IPS-18a (cell line): ENCODE data around the gene SEPTIN7.

Source experiments
- H3K27ac ChIP-seq: one replicate; pipeline ENCODE4 v1.5.1; 2013; ENCODE audit warnings: low read length
- H3K27me3 ChIP-seq: one replicate; pipeline ENCODE4 v1.6.1; 2013; ENCODE audit warnings: mild to moderate bottlenecking, low read length; ENCODE audit not compliant: control insufficient read depth, insufficient read depth
- H3K36me3 ChIP-seq: one replicate; pipeline ENCODE4 v1.6.1; 2013; ENCODE audit warnings: low read depth, low read length; ENCODE audit not compliant: control insufficient read depth
- H3K4me1 ChIP-seq: one replicate; pipeline ENCODE4 v1.6.1; 2013; ENCODE audit warnings: low read depth, low read length; ENCODE audit not compliant: control insufficient read depth
- H3K4me3 ChIP-seq: one replicate; pipeline ENCODE4 v1.5.1; 2013; ENCODE audit warnings: low read length
- H3K9ac ChIP-seq: one replicate; pipeline ENCODE4 v1.6.1; 2013; ENCODE audit warnings: mild to moderate bottlenecking, low read length, moderate library complexity
- H3K9me3 ChIP-seq: one replicate; pipeline ENCODE4 v1.6.1; 2013; ENCODE audit warnings: low read depth, low read length; ENCODE audit not compliant: control insufficient read depth

SEPTIN7 gene

GRCh38 chr7:35768346-35768745, 32.5 kb upstream of the SEPTIN7 start:
- no peak overlapping the region for H3K4me3 ChIP-seq
- no peaks in the 10 kb centered on the region for H3K36me3 ChIP-seq
- no peaks in the 10 kb centered on the region for H3K9me3 ChIP-seq
- H3K4me1 ChIP-seq: no peaks in the 10 kb centered on the region
- no peak overlapping the region for H3K9ac ChIP-seq
- H3K27me3 ChIP-seq: no peaks in the 10 kb centered on the region
- H3K27ac ChIP-seq: no peak overlapping the region

GRCh38 chr7:35771776-35772175, 29.1 kb upstream of the SEPTIN7 start:
- no peak overlapping the region for H3K4me3 ChIP-seq
- H3K9ac ChIP-seq: no peak overlapping the region
- H3K9me3 ChIP-seq: no peaks in the 10 kb centered on the region
- H3K27ac ChIP-seq: no peak overlapping the region
- no peaks in the 10 kb centered on the region for H3K27me3 ChIP-seq
- H3K4me1 ChIP-seq: no peaks in the 10 kb centered on the region
- H3K36me3 ChIP-seq: no peaks in the 10 kb centered on the region

- Histone ChIP-seq H3K4me1 (no peaks in the 10 kb centered on the region), H3K9me3 (no peaks in the 10 kb centered on the region), H3K4me3 (no peak overlapping the region), H3K27ac (no peak overlapping the region), H3K9ac (no peak overlapping the region), H3K36me3 (no peaks in the 10 kb centered on the region), H3K27me3 (no peaks in the 10 kb centered on the region)
These were observed 26.9 kb upstream of the SEPTIN7 start for GRCh38 chr7:35773994-35774393.

GRCh38 chr7:35776686-35777085, 24.2 kb upstream of the SEPTIN7 start:
- no peaks in the 10 kb centered on the region for H3K9me3 ChIP-seq
- H3K9ac ChIP-seq: no peak overlapping the region
- H3K36me3 ChIP-seq: no peaks in the 10 kb centered on the region
- H3K27me3 ChIP-seq: no peaks in the 10 kb centered on the region
- no peak overlapping the region for H3K4me3 ChIP-seq
- H3K27ac ChIP-seq: no peak overlapping the region
- no peaks in the 10 kb centered on the region for H3K4me1 ChIP-seq

- Histone ChIP-seq H3K27ac (no peak overlapping the region), H3K9me3 (no peaks in the 10 kb centered on the region), H3K9ac (no peak overlapping the region), H3K4me3 (no peak overlapping the region), H3K27me3 (no peaks in the 10 kb centered on the region), H3K36me3 (no peaks in the 10 kb centered on the region), H3K4me1 (no peaks in the 10 kb centered on the region)
These were observed 23.7 kb upstream of the SEPTIN7 start for GRCh38 chr7:35777121-35777520.

GRCh38 chr7:35780070-35780469, 20.8 kb upstream of the SEPTIN7 start:
- Histone ChIP-seq H3K9ac (no peak overlapping the region), H3K4me3 (no peak overlapping the region), H3K27me3 (no peaks in the 10 kb centered on the region), H3K27ac (no peak overlapping the region), H3K36me3 (no peaks in the 10 kb centered on the region), H3K9me3 (no peaks in the 10 kb centered on the region), H3K4me1 (no peaks in the 10 kb centered on the region)

- no peak overlapping the region for H3K9ac ChIP-seq
- H3K4me3 ChIP-seq: no peak overlapping the region
- no peak overlapping the region for H3K27ac ChIP-seq
- H3K9me3 ChIP-seq: no peaks in the 10 kb centered on the region
- H3K36me3 ChIP-seq: no peaks in the 10 kb centered on the region
- H3K27me3 ChIP-seq: no peaks in the 10 kb centered on the region
- no peaks in the 10 kb centered on the region for H3K4me1 ChIP-seq
These were observed 19.6 kb upstream of the SEPTIN7 start for GRCh38 chr7:35781200-35781701.

GRCh38 chr7:35781767-35782515, 18.9 kb upstream of the SEPTIN7 start:
- Histone ChIP-seq H3K4me1 (no peaks in the 10 kb centered on the region), H3K9me3 (no peaks in the 10 kb centered on the region), H3K9ac (no peak overlapping the region), H3K27me3 (no peaks in the 10 kb centered on the region), H3K27ac (no peak overlapping the region), H3K36me3 (no peaks in the 10 kb centered on the region), H3K4me3 (no peak overlapping the region)

- Histone ChIP-seq H3K27ac (no peak overlapping the region), H3K36me3 (no peaks in the 10 kb centered on the region), H3K9me3 (no peaks in the 10 kb centered on the region), H3K9ac (no peak overlapping the region), H3K27me3 (no peaks in the 10 kb centered on the region), H3K4me1 (no peaks in the 10 kb centered on the region), H3K4me3 (no peak overlapping the region)
These were observed 16.5 kb upstream of the SEPTIN7 start for GRCh38 chr7:35784332-35784731.

GRCh38 chr7:35785250-35785649, 15.6 kb upstream of the SEPTIN7 start:
- Histone ChIP-seq H3K27ac (no peak overlapping the region), H3K9ac (no peak overlapping the region), H3K4me3 (no peak overlapping the region), H3K27me3 (no peaks in the 10 kb centered on the region), H3K9me3 (no peaks in the 10 kb centered on the region), H3K36me3 (no peaks in the 10 kb centered on the region), H3K4me1 (no peaks in the 10 kb centered on the region)

- no peaks in the 10 kb centered on the region for H3K9me3 ChIP-seq
- H3K36me3 ChIP-seq: no peaks in the 10 kb centered on the region
- no peaks in the 10 kb centered on the region for H3K4me1 ChIP-seq
- H3K4me3 ChIP-seq: no peak overlapping the region
- no peaks in the 10 kb centered on the region for H3K27me3 ChIP-seq
- no peak overlapping the region for H3K27ac ChIP-seq
- no peak overlapping the region for H3K9ac ChIP-seq
These were observed 12.9 kb upstream of the SEPTIN7 start for GRCh38 chr7:35787925-35788324.

GRCh38 chr7:35792472-35792871, 8.4 kb upstream of the SEPTIN7 start:
- Histone ChIP-seq H3K36me3 (no peaks in the 10 kb centered on the region), H3K27ac (no peak overlapping the region), H3K4me3 (no peak overlapping the region), H3K9me3 (no peaks in the 10 kb centered on the region), H3K27me3 (no peaks in the 10 kb centered on the region), H3K4me1 (no peaks in the 10 kb centered on the region), H3K9ac (no peak overlapping the region)
